Measurements from ENCODE around the gene HGFAC. TPM values are rescaled to one million over a fixed set of nuclear protein-coding genes. Genes with fewer than 3 reads are reported as not detected.

Gene HGFAC
- polyA plus RNA-seq, 1 of the 3 experiments (the other 2 are of a cell fraction), result 0.43 TPM

- TF ChIP-seq RAD21 (IDR thresholded peaks at IDR 0.05; ENCODE audit: low read length) (no peak), GATA2 (CRISPR knock-in tag; IDR thresholded peaks at IDR 0.05) (no peak), NFIC (IDR thresholded peaks at IDR 0.05; ENCODE audit: borderline replicate concordance) (no peak), REST (IDR thresholded peaks at IDR 0.05; ENCODE audit: low read depth, low read length) (no peak), SMC3 (IDR thresholded peaks at IDR 0.05; ENCODE audit: low read depth, low read length) (no peak), FOSL2 (IDR thresholded peaks at IDR 0.05; ENCODE audit: borderline replicate concordance, low read depth) (no peak), ZBTB33 (IDR thresholded peaks at IDR 0.05; ENCODE audit: borderline replicate concordance, low read depth) (no peak)
Observed at GRCh38 chr4:3494462-3494871, 52.7 kb downstream of the HGFAC start (continued).

GRCh38 chr4:3495204-3495975 is 53.6 kb downstream of the HGFAC start:
- no peak for DNase-seq
- ChIA-PET CTCF (interaction anchor here (0.9 to 4.7 kb wide), 4 partner anchors 8 to 17 kb away, joined by 4 to 30 read pairs (median 6); no protein-coding TSS in a partner anchor), POLR2A (no interaction called here)
- Histone ChIP-seq H3K4me3 (ENCODE audit: low read depth in 2 of 2, low read length in 1 of 2) (no peak overlapping the region), H3K9me3 (no peaks in the 10 kb centered on the region), H3K9me2 (no peaks in the 10 kb centered on the region), H4K20me1 (ENCODE audit: insufficient read depth) (no peaks in the 10 kb centered on the region), H3K27ac (ENCODE audit: low read depth in 2 of 2, low read length in 1 of 2) (no peak overlapping the region), H3K27me3 (ENCODE audit: insufficient read depth) (no peaks in the 10 kb centered on the region), H3K4me1 (ENCODE audit: control insufficient read depth in 1 of 2, insufficient read depth in 2 of 2, low read depth in 1 of 2, low read length in 1 of 2) (peaks cover 0 to 23% of the 10 kb centered on the region in 2 experiments; a peak in 1 of 4 replicates), H3K4me2 (no peak overlapping the region), H3K79me2 (ENCODE audit: insufficient read depth) (no peaks in the 10 kb centered on the region), H2AFZ (ENCODE audit: low read depth) (no peak overlapping the region), H3K36me3 (replicated peaks in 1 of 2; ENCODE audit: control insufficient read depth in 1 of 2, insufficient read depth in 2 of 2, low read length in 1 of 2) (no peaks in the 10 kb centered on the region), H3K9ac (no peak overlapping the region), H3F3A (replicated peaks; ENCODE audit: insufficient read depth) (no peaks in the 10 kb centered on the region)
- TF ChIP-seq MEF2A (IDR thresholded peaks at IDR 0.05; ENCODE audit: borderline replicate concordance, low read depth) (no peak), EZH2phosphoT487 (IDR thresholded peaks at IDR 0.05; ENCODE audit: borderline replicate concordance, low read depth) (no peak), EP300 (IDR thresholded peaks at IDR 0.05; ENCODE audit: borderline replicate concordance in 1 of 2, low read depth in 1 of 2, low read length in 1 of 2) (no peak), TCF12 (IDR thresholded peaks at IDR 0.05) (no peak), GABPA (IDR thresholded peaks at IDR 0.05; ENCODE audit: low read depth) (no peak), FOSL2 (IDR thresholded peaks at IDR 0.05; ENCODE audit: borderline replicate concordance, low read depth) (no peak), PBX3 (IDR thresholded peaks at IDR 0.05) (no peak), RFX5 (IDR thresholded peaks at IDR 0.05; ENCODE audit: low read length) (no peak), ELF1 (IDR thresholded peaks at IDR 0.05) (no peak), FOXM1 (IDR thresholded peaks at IDR 0.05; ENCODE audit: low read depth) (no peak)
- 92% methylated on average over 21 of the region's 28 CpGs for WGBS (ENCODE audit: low lambda C conversion rate)
